Stimulated activated naive CD8-positive, alpha-beta T cell treated with anti-CD3 and anti-CD28 coated beads, Interleukin-15, Interleukin-2, amounts not matched to agents 100 ng/mL and 50 ng/mL, for 24 hours (primary cell): Measurements from ENCODE around the gene TBX15.
A peak's percentile ranks its signal among the peaks of the same experiment; 100 is the strongest.

ENCODE experiments used
- H3K27ac Mint-ChIP-seq: one replicate; pipeline ENCODE4 v1.8.0; 2021; ENCODE audit warnings: mild to moderate bottlenecking, mixed read lengths
- H3K27me3 Mint-ChIP-seq: one replicate; pipeline ENCODE4 v1.8.0; 2021; ENCODE audit warnings: mixed read lengths
- H3K36me3 Mint-ChIP-seq: one replicate; pipeline ENCODE4 v1.8.0; 2021; ENCODE audit warnings: low read depth, mixed read lengths
- H3K4me1 Mint-ChIP-seq: one replicate; pipeline ENCODE4 v1.8.0; 2021; ENCODE audit warnings: low read depth, mixed read lengths
- H3K4me3 Mint-ChIP-seq: one replicate; pipeline ENCODE4 v1.8.0; 2021; ENCODE audit warnings: mild to moderate bottlenecking, mixed read lengths
- H3K9me3 Mint-ChIP-seq: one replicate; pipeline ENCODE4 v1.8.0; 2021; ENCODE audit warnings: mixed read lengths

TBX15 gene

GRCh38 chr1:119006406-119007279 lies 18.5 kb upstream of the TBX15 start:
- peaks cover 13% of the 10 kb centered on the region for H3K36me3 Mint-ChIP-seq
- no peak overlapping the region for H3K27ac Mint-ChIP-seq
- H3K4me3 Mint-ChIP-seq, result no peak overlapping the region
- peaks cover 19% of the 10 kb centered on the region for H3K4me1 Mint-ChIP-seq
- H3K27me3 Mint-ChIP-seq, result peaks cover 84% of the 10 kb centered on the region
- peaks cover 8% of the 10 kb centered on the region for H3K9me3 Mint-ChIP-seq

GRCh38 chr1:119005724-119006405 lies 17.7 kb upstream of the TBX15 start:
- Mint-ChIP-seq H3K4me3 (peak overlapping the region; percentile 39), H3K27ac (peak overlapping the region; percentile 45), H3K36me3 (peaks cover 13% of the 10 kb centered on the region), H3K4me1 (peaks cover 19% of the 10 kb centered on the region), H3K9me3 (peaks cover 8% of the 10 kb centered on the region), H3K27me3 (peaks cover 81% of the 10 kb centered on the region)

- peaks cover 9% of the 10 kb centered on the region for H3K36me3 Mint-ChIP-seq
- no peak overlapping the region for H3K27ac Mint-ChIP-seq
- H3K4me1 Mint-ChIP-seq, result peaks cover 19% of the 10 kb centered on the region
- H3K9me3 Mint-ChIP-seq, result peaks cover 8% of the 10 kb centered on the region
- peaks cover 81% of the 10 kb centered on the region for H3K27me3 Mint-ChIP-seq
- H3K4me3 Mint-ChIP-seq, result no peak overlapping the region
Observed at GRCh38 chr1:119004781-119005180, 16.6 kb upstream of the TBX15 start.

DNA sequence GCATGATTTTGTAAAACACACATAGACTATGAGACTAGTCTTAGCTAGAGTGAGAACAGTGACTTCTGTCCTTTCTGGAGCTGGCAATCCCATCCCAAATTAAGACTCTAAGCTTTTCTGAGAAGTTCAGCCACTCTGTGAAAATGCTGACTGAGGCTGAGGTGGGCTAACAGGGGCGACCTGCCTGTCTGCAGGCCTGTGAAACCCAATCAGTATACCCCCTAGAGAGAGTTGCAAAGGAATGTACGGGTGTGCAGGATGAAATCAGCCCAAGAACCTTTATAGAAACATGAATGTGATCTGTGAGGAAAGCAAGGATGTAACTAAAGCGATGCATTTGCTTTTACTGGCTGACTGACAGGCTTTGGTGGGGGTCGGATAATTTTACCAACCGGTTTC lies 16.0 kb upstream of the TBX15 start:
- H3K36me3 Mint-ChIP-seq, result peaks cover 9% of the 10 kb centered on the region
- H3K4me3 Mint-ChIP-seq, result no peak overlapping the region
- H3K9me3 Mint-ChIP-seq, result peaks cover 5% of the 10 kb centered on the region
- no peak overlapping the region for H3K27ac Mint-ChIP-seq
- peaks cover 19% of the 10 kb centered on the region for H3K4me1 Mint-ChIP-seq
- H3K27me3 Mint-ChIP-seq, result peaks cover 81% of the 10 kb centered on the region

DNA sequence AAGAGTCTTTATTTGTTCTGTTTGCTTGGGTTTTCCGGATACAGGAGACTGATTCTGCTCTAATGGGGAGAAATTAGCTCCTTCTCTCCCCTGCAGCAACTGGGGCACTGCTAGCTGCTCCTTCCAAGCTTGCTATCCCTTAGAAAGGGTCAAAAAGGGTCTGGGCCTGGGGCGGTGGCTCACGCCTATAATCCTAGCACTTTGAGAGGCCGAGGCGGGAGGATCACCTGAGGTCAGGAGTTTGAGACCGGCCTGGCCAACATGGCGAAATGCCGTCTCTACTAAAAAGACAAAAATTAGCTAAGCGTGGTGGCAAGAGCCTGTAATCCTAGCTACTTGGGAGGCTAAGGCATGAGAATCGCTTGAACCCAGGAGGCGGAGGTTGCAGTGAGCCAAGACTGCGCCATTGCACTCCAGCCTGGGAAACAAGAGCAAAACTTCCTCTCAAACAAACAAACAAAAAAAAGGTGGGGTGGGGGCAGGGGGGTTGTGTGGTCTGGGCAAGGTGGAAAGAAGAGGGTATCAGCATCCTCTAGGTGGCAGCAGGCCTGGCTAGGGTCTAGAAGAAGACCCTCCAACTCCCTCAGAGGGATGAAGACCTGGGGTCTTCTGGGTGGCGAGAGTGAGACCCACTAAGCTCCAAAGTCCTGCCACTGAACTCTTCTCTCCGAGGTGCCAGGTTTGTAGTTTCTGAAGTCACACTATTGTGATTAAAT lies 15.4 kb upstream of the TBX15 start:
- no peak overlapping the region for H3K27ac Mint-ChIP-seq
- H3K27me3 Mint-ChIP-seq, result peaks cover 80% of the 10 kb centered on the region
- H3K36me3 Mint-ChIP-seq, result peaks cover 9% of the 10 kb centered on the region
- no peak overlapping the region for H3K4me3 Mint-ChIP-seq
- peaks cover 13% of the 10 kb centered on the region for H3K4me1 Mint-ChIP-seq
- H3K9me3 Mint-ChIP-seq, result peaks cover 5% of the 10 kb centered on the region

GRCh38 chr1:119002028-119002686 lies 14.0 kb upstream of the TBX15 start:
- Mint-ChIP-seq H3K27ac (no peak overlapping the region), H3K4me3 (no peak overlapping the region), H3K36me3 (peaks cover 9% of the 10 kb centered on the region), H3K27me3 (peaks cover 84% of the 10 kb centered on the region), H3K9me3 (peaks cover 5% of the 10 kb centered on the region), H3K4me1 (peaks cover 9% of the 10 kb centered on the region)

DNA sequence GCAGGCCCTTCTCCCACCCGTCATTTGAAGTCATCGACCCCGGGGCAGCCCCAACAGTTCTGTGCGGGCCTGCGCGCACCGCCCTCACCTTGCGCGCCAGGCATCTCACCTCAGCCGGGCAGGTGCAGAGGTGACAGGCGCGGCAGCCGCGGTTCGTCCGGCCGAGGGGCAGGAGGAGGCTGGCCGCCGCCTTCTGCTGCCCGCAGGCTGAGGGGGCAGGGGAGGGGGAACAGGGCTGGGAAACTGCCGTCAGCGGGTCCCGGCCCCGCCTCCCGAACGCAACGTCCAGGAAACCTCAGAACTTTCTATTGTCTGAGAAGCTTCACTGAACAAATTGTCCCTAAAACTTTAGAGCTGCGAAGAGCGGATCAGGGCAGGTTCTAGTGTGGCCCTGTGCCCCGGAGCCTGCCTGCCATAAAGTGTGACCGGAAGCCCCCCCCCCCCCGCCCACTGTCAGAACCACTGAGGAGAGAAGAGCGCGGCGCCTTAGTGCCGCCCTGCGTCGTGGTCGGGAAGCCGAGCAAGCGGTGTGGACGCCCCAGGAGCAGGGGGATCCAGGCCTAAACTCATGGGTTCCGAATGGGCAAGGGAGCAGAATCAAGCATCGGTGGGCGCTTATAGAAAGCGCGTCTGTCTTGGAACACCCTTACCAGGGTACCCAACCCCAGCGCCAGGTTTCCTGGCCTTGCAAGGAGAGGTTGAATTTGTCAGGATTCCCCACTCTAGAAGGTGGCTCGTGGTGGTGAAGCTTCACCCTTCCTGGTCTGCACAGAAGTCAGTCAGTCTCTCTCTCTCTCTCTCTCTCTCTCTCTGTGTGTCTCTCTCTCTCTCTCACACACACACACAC lies 13.3 kb upstream of the TBX15 start:
- Mint-ChIP-seq H3K27ac (no peak overlapping the region), H3K9me3 (peaks cover 5% of the 10 kb centered on the region), H3K36me3 (peaks cover 8% of the 10 kb centered on the region), H3K4me3 (no peak overlapping the region), H3K4me1 (peaks cover 9% of the 10 kb centered on the region), H3K27me3 (peaks cover 89% of the 10 kb centered on the region)

GRCh38 chr1:119000371-119001180 lies 12.4 kb upstream of the TBX15 start:
- Mint-ChIP-seq H3K36me3 (peaks cover 2% of the 10 kb centered on the region), H3K4me1 (peaks cover 5% of the 10 kb centered on the region), H3K27ac (no peak overlapping the region), H3K9me3 (peaks cover 1% of the 10 kb centered on the region), H3K27me3 (peaks cover 84% of the 10 kb centered on the region), H3K4me3 (no peak overlapping the region)

- no peaks in the 10 kb centered on the region for H3K9me3 Mint-ChIP-seq
- peaks cover 85% of the 10 kb centered on the region for H3K27me3 Mint-ChIP-seq
- no peak overlapping the region for H3K4me3 Mint-ChIP-seq
- H3K36me3 Mint-ChIP-seq, result no peaks in the 10 kb centered on the region
- peaks cover 5% of the 10 kb centered on the region for H3K4me1 Mint-ChIP-seq
- no peak overlapping the region for H3K27ac Mint-ChIP-seq
Observed at GRCh38 chr1:118999348-119000071, 11.4 kb upstream of the TBX15 start.

DNA sequence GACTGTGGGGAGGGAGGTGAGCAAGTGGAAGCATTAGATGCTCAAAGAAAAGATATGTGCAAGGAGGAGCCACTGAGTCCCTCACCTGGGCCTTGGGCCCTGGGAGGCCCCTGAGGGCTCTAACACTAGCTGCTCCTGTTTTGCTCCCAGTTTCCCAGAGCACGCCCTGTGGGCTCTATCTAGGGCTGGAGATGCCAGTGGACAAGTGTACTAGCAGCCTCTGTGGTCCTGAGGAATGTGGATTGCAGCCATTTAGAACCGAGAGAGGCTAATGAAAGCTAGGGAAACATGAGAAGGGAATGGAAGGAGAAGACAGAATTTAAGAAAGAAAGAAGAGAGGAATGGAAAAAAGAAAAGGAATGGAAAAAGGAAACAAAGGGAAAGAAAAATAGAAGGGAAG lies 10.0 kb upstream of the TBX15 start:
- Mint-ChIP-seq H3K4me1 (peaks cover 5% of the 10 kb centered on the region), H3K36me3 (no peaks in the 10 kb centered on the region), H3K4me3 (no peak overlapping the region), H3K27ac (no peak overlapping the region), H3K9me3 (no peaks in the 10 kb centered on the region), H3K27me3 (peaks cover 85% of the 10 kb centered on the region)

DNA sequence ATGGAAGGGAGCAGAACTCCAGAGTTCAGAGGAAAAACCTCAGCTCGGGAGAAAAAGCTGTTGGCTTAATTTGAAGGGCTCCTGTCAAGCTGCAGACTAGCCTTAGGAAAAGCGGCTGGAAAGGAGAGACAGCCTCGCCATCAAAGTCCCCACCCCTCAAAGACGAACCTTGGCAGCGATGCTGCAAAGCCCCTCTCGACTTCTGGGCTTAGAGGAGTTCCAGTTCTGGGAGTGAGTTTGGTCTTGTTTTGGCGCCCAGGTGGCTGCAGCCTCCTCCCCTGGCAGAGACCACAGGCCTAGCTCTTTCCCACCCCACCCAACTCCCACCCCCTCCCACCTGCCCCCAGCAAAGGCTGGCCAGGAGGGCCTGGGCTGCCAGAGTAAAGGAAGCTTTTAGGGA lies 9.1 kb upstream of the TBX15 start:
- Mint-ChIP-seq H3K9me3 (peaks cover 2% of the 10 kb centered on the region), H3K4me3 (no peak overlapping the region), H3K27me3 (peaks cover 81% of the 10 kb centered on the region)

DNA sequence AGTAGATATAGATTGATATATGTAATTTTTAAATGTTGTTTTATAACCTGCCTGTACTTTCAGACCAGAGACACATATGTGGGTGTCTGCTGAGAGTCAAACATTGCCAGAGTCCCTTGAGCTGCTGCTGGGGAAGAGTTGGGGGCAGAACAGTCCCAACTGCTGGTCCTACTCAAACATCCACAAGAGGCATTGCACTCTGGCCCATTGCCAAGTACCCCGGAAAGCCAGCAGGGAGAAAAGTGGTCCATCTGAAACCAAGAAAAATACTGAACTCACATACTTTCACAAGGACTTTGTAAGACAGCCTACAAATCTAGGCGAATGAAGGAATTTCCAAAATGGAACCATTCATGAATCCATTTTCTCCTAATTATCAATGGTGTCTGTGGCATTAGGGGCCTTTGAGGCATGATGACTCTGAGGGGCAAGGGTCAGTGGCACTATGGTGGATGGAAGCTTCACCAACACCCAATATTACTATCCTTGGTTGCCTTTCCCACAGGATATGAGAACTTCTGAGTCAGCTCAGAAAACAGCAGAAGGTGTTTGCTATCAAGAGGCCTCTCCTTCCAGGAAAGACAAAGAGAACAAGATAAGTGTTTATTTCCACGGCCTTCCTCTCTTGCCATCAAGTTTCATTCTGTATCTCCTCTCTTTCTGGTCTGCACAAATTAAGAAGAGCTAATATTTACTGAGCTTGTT lies 7.3 kb upstream of the TBX15 start:
- no peak overlapping the region for H3K27ac Mint-ChIP-seq
- H3K27me3 Mint-ChIP-seq, result peaks cover 86% of the 10 kb centered on the region
- H3K36me3 Mint-ChIP-seq, result peaks cover 5% of the 10 kb centered on the region
- peaks cover 3% of the 10 kb centered on the region for H3K9me3 Mint-ChIP-seq
- peaks cover 5% of the 10 kb centered on the region for H3K4me1 Mint-ChIP-seq
- H3K4me3 Mint-ChIP-seq, result no peak overlapping the region

More for the DNA sequence above, 9.1 kb upstream of the TBX15 start:
- H3K27ac Mint-ChIP-seq, result no peak overlapping the region
- peaks cover 7% of the 10 kb centered on the region for H3K4me1 Mint-ChIP-seq
- peaks cover 3% of the 10 kb centered on the region for H3K36me3 Mint-ChIP-seq
